Bronchial epithelial cell (primary cell): ENCODE measurements around the gene CYP27C1. TPM values are rescaled to one million over a fixed set of nuclear protein-coding genes. Genes with fewer than 3 reads are reported as not detected.
"Not testable (repeated sequence)": the region's sequence is repeated elsewhere in the genome, so short reads cannot be mapped to it uniquely, and the experiment has no call there.

Experiments
- DNase-seq: peaks from one replicate; pipeline ENCODE4 v3.0.0-alpha.2; 2010; ENCODE audit warnings: low read depth
- FAIRE-seq: peaks from 2 replicates; lab custom pipeline; 2011; peaks lifted over from hg19 to GRCh38; lab: Jason Lieb, UNC
- H3K27me3 ChIP-seq: 2 replicates; pipeline ENCODE4 v1.5.1; 2011; ENCODE audit warnings: low read length; ENCODE audit not compliant: control insufficient read depth, insufficient read depth
- H3K36me3 ChIP-seq: 2 replicates; pipeline ENCODE4 v1.5.1; 2011; ENCODE audit warnings: low read length; ENCODE audit not compliant: control insufficient read depth, insufficient read depth
- H3K4me3 ChIP-seq: 2 replicates; pipeline ENCODE4 v1.5.1; 2011; ENCODE audit warnings: mild to moderate bottlenecking, low read depth, low read length, control low read depth
- CTCF ChIP-seq: IDR thresholded peaks from 2 replicates; pipeline ENCODE4 v1.5.1; 2011; ENCODE audit warnings: mild to moderate bottlenecking, moderate library complexity, low read length, control low read depth, inconsistent platforms; ENCODE audit not compliant: insufficient read depth, severe bottlenecking
- total RNA-seq: library from RNA; depleted of rRNA; stranded (reverse); fragments of >200 nt; gene quantifications from 2 replicates; pipeline ENCODE4 v1.2.1, GENCODE V29; 2014

Gene CYP27C1
- total RNA-seq, 1 donor from 2014 or later = 0.26 TPM

GRCh38 chr2:127255721-127256120 lies 35.6 kb upstream of the CYP27C1 start:
- Histone ChIP-seq H3K27me3 (no peaks in the 10 kb centered on the region), H3K4me3 (no peak overlapping the region), H3K36me3 (peaks cover 10% of the 10 kb centered on the region)
- no peak for FAIRE-seq
- TF ChIP-seq CTCF = no peak
- no peak for DNase-seq

- Histone ChIP-seq H3K4me3 (no peak overlapping the region), H3K36me3 (peaks cover 10% of the 10 kb centered on the region), H3K27me3 (no peaks in the 10 kb centered on the region)
- FAIRE-seq (no peak), DNase-seq (no peak)
- TF ChIP-seq CTCF = no peak
Measured at GRCh38 chr2:127255146-127255545, 35.0 kb upstream of the CYP27C1 start.

- no peak for TF ChIP-seq CTCF
- no peak for FAIRE-seq
- DNase-seq = peak; percentile 37
- Histone ChIP-seq H3K36me3 (peaks cover 8% of the 10 kb centered on the region), H3K4me3 (no peak overlapping the region), H3K27me3 (no peaks in the 10 kb centered on the region)
Measured at GRCh38 chr2:127254386-127254981, 34.4 kb upstream of the CYP27C1 start.

- not testable (repeated sequence) for DNase-seq, FAIRE-seq, H3K36me3 ChIP-seq, H3K4me3 ChIP-seq, H3K27me3 ChIP-seq
Measured at GRCh38 chr2:127241184-127241583, 21.1 kb upstream of the CYP27C1 start.

- H3K36me3 ChIP-seq = no peaks in the 10 kb centered on the region
- no peak overlapping the region for H3K4me3 ChIP-seq
- DNase-seq (no peak), FAIRE-seq (no peak)
- TF ChIP-seq CTCF = no peak
- H3K27me3 ChIP-seq = no peaks in the 10 kb centered on the region
Measured at GRCh38 chr2:127239395-127239794, 19.3 kb upstream of the CYP27C1 start.

GRCh38 chr2:127237768-127238167 lies 17.7 kb upstream of the CYP27C1 start:
- DNase-seq, H3K4me3 ChIP-seq: not testable (repeated sequence)

GRCh38 chr2:127235082-127235702 lies 15.1 kb upstream of the CYP27C1 start:
- H3K36me3 ChIP-seq = no peaks in the 10 kb centered on the region
- FAIRE-seq (no peak), DNase-seq (no peak)
- TF ChIP-seq CTCF = no peak
- no peak overlapping the region for H3K4me3 ChIP-seq
- H3K27me3 ChIP-seq = no peaks in the 10 kb centered on the region

More at GRCh38 chr2:127237768-127238167, 17.7 kb upstream of the CYP27C1 start:
- not testable (repeated sequence) for H3K36me3 ChIP-seq, H3K27me3 ChIP-seq, FAIRE-seq
